Activated CD4-positive, alpha-beta T cell treated with anti-CD3 and anti-CD28 coated beads for 36 hours (primary cell): ENCODE results near the gene EZR. TPM values are rescaled to one million over a fixed set of nuclear protein-coding genes. Genes with fewer than 3 reads are reported as not detected.

ENCODE experiments used
- ATAC-seq: fragments of 200-7000 bp; cut with Tn5 transposase; one replicate; pipeline ENCODE4 v1.10.0; 2021; ENCODE audit warnings: mild to moderate bottlenecking, moderate library complexity
- CTCF ChIA-PET: fragments of 350-600 bp; sonication (Branson Sonifier 250); formaldehyde crosslinking; loops from one replicate; lab custom pipeline; 2021; ENCODE audit warnings: antibody characterized with exemption; lab: Charles Lee
- POLR2A ChIA-PET: fragments of 350-600 bp; sonication (Branson Sonifier 250); formaldehyde crosslinking; loops from one replicate; lab custom pipeline; 2021; ENCODE audit warnings: antibody characterized with exemption, inconsistent platforms; lab: Charles Lee
- DNase-seq: peaks from one replicate; pipeline ENCODE4 v3.0.0-alpha.2; 2020
- H3K27ac Mint-ChIP-seq: one replicate; pipeline ENCODE4 v1.8.0; 2021; ENCODE audit warnings: mixed read lengths
- H3K27me3 Mint-ChIP-seq: one replicate; pipeline ENCODE4 v1.8.0; 2021; ENCODE audit warnings: mixed read lengths
- H3K36me3 Mint-ChIP-seq: one replicate; pipeline ENCODE4 v1.8.0; 2021; ENCODE audit warnings: low read depth, mixed read lengths
- H3K4me1 Mint-ChIP-seq: one replicate; pipeline ENCODE4 v1.8.0; 2021; ENCODE audit warnings: mixed read lengths
- H3K4me3 Mint-ChIP-seq: one replicate; pipeline ENCODE4 v1.8.0; 2021; ENCODE audit warnings: mild to moderate bottlenecking, moderate library complexity, mixed read lengths
- H3K9me3 Mint-ChIP-seq: one replicate; pipeline ENCODE4 v1.8.0; 2021; ENCODE audit warnings: low read depth, mixed read lengths
- intact Hi-C, 2 experiments: fragments of 100-400 bp; cut with DNase I in 1 of 2; cut with micrococcal nuclease in 1 of 2; formaldehyde crosslinking; loops; one replicate each; pipeline versions ENCODE4 v1.14.2 to v1.15.1; 2022 to 2024; cut with DNase I, micrococcal nuclease
- microRNA-seq: library from miRNA; unstranded; fragments of <30 nt; microRNA quantifications from one replicate; pipeline ENCODE4 v1.2.0, GENCODE V29; 2021; ENCODE audit warnings: borderline replicate concordance
- total RNA-seq, 2 experiments: library from RNA; stranded (reverse); gene quantifications; one replicate each; pipeline ENCODE4 v1.2.3, GENCODE V29; 2021

The EZR gene
- total RNA-seq, 2 experiments from 2014 or later, result 197 to 203 TPM

DNA sequence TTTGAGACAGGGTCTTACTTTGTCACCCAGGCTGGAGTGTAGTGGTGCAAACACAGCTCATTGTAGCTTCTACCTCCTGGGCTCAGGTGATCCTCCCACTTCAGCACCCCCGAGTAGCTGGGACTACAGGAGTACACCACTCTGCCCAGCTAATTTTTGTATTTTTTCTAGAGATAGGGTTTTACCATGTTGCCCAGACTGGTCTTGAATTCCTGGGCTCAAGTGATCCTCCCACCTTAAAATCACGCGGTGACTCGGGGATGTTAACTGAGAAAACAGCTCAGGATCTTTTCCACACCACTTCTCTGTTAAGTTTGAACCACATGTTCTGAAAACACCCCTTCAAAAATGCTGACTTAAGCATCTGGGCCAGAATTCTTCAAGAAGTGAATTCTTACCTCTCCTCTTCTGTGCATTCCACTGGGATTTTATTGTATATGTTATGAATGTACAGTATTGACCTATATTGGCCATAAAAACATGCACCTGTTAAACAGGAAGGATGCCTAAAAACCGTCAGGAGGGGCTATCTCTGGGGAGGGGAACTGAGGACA lies 96.9 kb downstream of the EZR start:
- DNase-seq (no peak), ATAC-seq (no peak)
- POLR2A ChIA-PET, result no interaction called here
- Mint-ChIP-seq H3K9me3 (no peaks in the 10 kb centered on the region), H3K36me3 (peaks cover 83% of the 10 kb centered on the region), H3K4me1 (peaks cover 28% of the 10 kb centered on the region), H3K4me3 (no peak overlapping the region), H3K27ac (no peak overlapping the region), H3K27me3 (no peaks in the 10 kb centered on the region)
- CTCF ChIA-PET, result interaction anchor here (1.0 to 1.5 kb wide), 2 partner anchors 251 to 412 kb away, joined by 3 read pairs; no protein-coding TSS in a partner anchor
- intact Hi-C loops, result loop anchor here in 1 of 2 experiments (5.0 kb wide), 1 partner anchor 385 kb away; no protein-coding TSS in a partner anchor

GRCh38 chr6:158718461-158719046 lies 100.6 kb downstream of the EZR start:
- H3K36me3 Mint-ChIP-seq, result peaks cover 79% of the 10 kb centered on the region
- ChIA-PET POLR2A (no interaction called here), CTCF (interaction anchor here (0.8 to 2.5 kb wide), 6 partner anchors 10 to 277 kb away, joined by 3 to 11 read pairs (median 4); no protein-coding TSS in a partner anchor)
- intact Hi-C loops, result no loop called here
- H3K4me3 Mint-ChIP-seq, result no peak overlapping the region
- no peaks in the 10 kb centered on the region for H3K27me3 Mint-ChIP-seq
- peaks cover 42% of the 10 kb centered on the region for H3K4me1 Mint-ChIP-seq
- DNase-seq (no peak), ATAC-seq (no peak)
- H3K9me3 Mint-ChIP-seq, result no peaks in the 10 kb centered on the region
- no peak overlapping the region for H3K27ac Mint-ChIP-seq

DNA sequence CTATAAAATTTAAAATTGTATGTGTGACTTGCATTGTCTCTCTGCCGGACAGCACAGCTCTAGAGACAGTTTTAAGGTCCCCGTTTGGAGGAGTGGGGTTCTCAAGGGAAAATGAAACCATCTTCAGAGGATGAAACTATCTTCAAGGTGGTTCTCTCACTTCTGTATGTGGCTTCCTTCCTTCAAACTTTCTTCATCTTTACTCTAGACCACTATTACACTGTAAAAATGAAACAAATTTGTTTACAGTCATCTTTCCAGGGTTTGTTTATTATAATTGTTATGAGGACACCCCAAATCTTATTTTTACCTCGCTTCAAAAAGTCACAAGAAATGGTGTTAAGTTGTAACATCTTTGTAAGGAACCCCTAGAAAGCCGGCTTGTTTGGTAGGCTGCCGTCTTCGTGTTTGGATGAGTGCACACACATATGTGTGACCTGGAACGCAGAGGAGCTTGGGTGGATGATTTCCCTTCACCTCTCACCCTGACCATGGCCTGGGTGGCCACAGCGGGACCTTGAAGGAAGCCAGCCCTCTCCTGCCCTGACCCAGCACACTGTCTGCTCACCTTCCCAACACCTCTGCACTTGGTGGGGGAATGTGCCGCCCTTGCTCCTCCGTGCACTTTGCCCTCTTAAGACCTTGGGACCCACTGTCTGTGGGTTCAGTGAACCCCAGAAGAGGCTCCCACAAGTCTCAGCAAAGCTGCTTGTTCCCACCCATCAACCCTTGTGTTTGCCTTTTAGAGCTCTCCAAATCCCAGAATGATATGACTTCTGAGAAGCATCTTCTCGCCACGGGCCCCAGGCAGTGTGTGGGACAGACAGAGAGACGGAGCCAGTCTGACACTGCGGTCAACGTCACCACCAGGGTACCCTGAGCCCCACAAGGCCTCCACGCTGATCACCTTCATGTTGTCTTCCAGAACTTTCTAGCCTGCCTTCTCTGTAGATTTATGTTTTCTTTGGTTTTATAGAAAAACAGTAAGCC lies 101.5 kb downstream of the EZR start:
- intact Hi-C loops, result no loop called here
- ATAC-seq, result no peak
- Mint-ChIP-seq H3K4me1 (peaks cover 42% of the 10 kb centered on the region), H3K27ac (peak overlapping the region; percentile 31), H3K4me3 (no peak overlapping the region), H3K9me3 (no peaks in the 10 kb centered on the region), H3K27me3 (no peaks in the 10 kb centered on the region), H3K36me3 (peaks cover 80% of the 10 kb centered on the region)
- ChIA-PET POLR2A (no interaction called here), CTCF (interaction anchor here (0.6 to 2.5 kb wide), 5 partner anchors 9 to 278 kb away, joined by 3 to 11 read pairs (median 3); no protein-coding TSS in a partner anchor)
- DNase-seq, result no peak

Small RNA genes within 50 kb of the gene (microRNA-seq; reads per million reads assigned to microRNA genes)
- gene MIR3918, result 2.1 reads per million

Other genes starting within 250 kb of the EZR start
- 100 to 1,000 TPM; 116 to 118 TPM for gene DYNLT1, start 174.6 kb downstream of the EZR start, total RNA-seq
- gene SYTL3, start 169.3 kb downstream of the EZR start, total RNA-seq, result 100 to 1,000 TPM; 163 to 180 TPM
- 1 to 10 TPM; 6.5 to 9.3 TPM for gene RSPH3, start 180.8 kb upstream of the EZR start, total RNA-seq
- 10 to 100 TPM; 44.8 to 51.0 TPM for gene TAGAP, start 225.6 kb upstream of the EZR start, total RNA-seq